Natural killer cell (primary cell): ENCODE data around the gene FBXW11. TPM values are rescaled to one million over a fixed set of nuclear protein-coding genes. Genes with fewer than 3 reads are reported as not detected.
A peak's percentile ranks its signal among the peaks of the same experiment; 100 is the strongest.

Source experiments
- ATAC-seq, 3 donors: fragments of 150-1000 bp in 2 of 3; fragments of 200-7000 bp in 1 of 3; cut with Tn5 transposase; 1 replicate in 1 of 3; 2 replicates in 2 of 3; pipeline ENCODE4 v1.10.0; 2021; ENCODE audit warnings: mild to moderate bottlenecking in 2 of 3, moderate library complexity in 2 of 3
- DNase-seq, 2 donors: peaks; one replicate each; pipeline versions ENCODE4 v3.0.0 to v3.0.0-alpha.2; 2013 to 2021; ENCODE audit warnings: mixed read lengths in 1 of 2
- H3K27ac ChIP-seq: one replicate; pipeline ENCODE4 v1.5.1; 2013; ENCODE audit warnings: mild to moderate bottlenecking, low read length
- H3K27me3 ChIP-seq: one replicate; pipeline ENCODE4 v1.6.1; 2013; ENCODE audit warnings: low read length; ENCODE audit not compliant: control insufficient read depth, insufficient read depth
- H3K36me3 ChIP-seq: one replicate; pipeline ENCODE4 v1.6.1; 2013; ENCODE audit warnings: low read length; ENCODE audit not compliant: control insufficient read depth, insufficient read depth
- H3K4me1 ChIP-seq: one replicate; pipeline ENCODE4 v1.6.1; 2013; ENCODE audit warnings: low read length; ENCODE audit not compliant: control insufficient read depth, insufficient read depth
- H3K4me3 ChIP-seq: one replicate; pipeline ENCODE4 v1.5.1; 2013; ENCODE audit warnings: low read length
- H3K9me3 ChIP-seq: one replicate; pipeline ENCODE4 v1.6.1; 2013; ENCODE audit warnings: low read length; ENCODE audit not compliant: control insufficient read depth, insufficient read depth
- H3K27ac Mint-ChIP-seq, 2 donors: one replicate each; pipeline ENCODE4 v1.8.0; 2022; ENCODE audit warnings: mild to moderate bottlenecking in 2 of 2, mixed read lengths in 2 of 2, moderate library complexity in 1 of 2
- H3K27me3 Mint-ChIP-seq, 2 donors: one replicate each; pipeline ENCODE4 v1.8.0; 2022; ENCODE audit warnings: low read depth in 2 of 2, mixed read lengths in 2 of 2
- H3K36me3 Mint-ChIP-seq: one replicate; pipeline ENCODE4 v1.8.0; 2022; ENCODE audit warnings: mixed read lengths
- H3K4me1 Mint-ChIP-seq, 2 donors: one replicate each; pipeline ENCODE4 v1.8.0; 2022; ENCODE audit warnings: mixed read lengths in 2 of 2
- H3K4me3 Mint-ChIP-seq: one replicate; pipeline ENCODE4 v1.8.0; 2022; ENCODE audit warnings: mild to moderate bottlenecking, moderate library complexity, mixed read lengths
- H3K9me3 Mint-ChIP-seq, 2 donors: one replicate each; pipeline ENCODE4 v1.8.0; 2022; ENCODE audit warnings: mixed read lengths in 2 of 2
- WGBS: methylation state at CpG from one replicate; pipeline ENCODE4 v1.1.7; 2013; ENCODE audit warnings: missing lambda C conversion rate; ENCODE audit not compliant: insufficient coverage; 5-methylcytosine and 5-hydroxymethylcytosine counted together
- intact Hi-C: fragments of 100-400 bp; cut with micrococcal nuclease; formaldehyde crosslinking; loops from one replicate; pipeline ENCODE4 v1.14.2; 2022
- total RNA-seq, 4 donors: library from RNA; stranded (reverse); fragments of 120-200 nt in 1 of 4; gene quantifications; one replicate each; pipeline versions ENCODE4 v1.2.3 to v1.2.4, GENCODE V29; 2013 to 2022
- TF ChIP-seq, protein P1 (sequence below): fragments of 200-600 bp; IDR thresholded peaks from one replicate; pipeline ENCODE4 v1.8.0; 2022; ENCODE audit warnings: antibody characterized with exemption

FBXW11 gene
- total RNA-seq, 3 donors from 2014 or later (not counting 1 experiment from before 2014, with no cell fraction given) = 26.7 to 40.3 (median 39.5) TPM

DNA sequence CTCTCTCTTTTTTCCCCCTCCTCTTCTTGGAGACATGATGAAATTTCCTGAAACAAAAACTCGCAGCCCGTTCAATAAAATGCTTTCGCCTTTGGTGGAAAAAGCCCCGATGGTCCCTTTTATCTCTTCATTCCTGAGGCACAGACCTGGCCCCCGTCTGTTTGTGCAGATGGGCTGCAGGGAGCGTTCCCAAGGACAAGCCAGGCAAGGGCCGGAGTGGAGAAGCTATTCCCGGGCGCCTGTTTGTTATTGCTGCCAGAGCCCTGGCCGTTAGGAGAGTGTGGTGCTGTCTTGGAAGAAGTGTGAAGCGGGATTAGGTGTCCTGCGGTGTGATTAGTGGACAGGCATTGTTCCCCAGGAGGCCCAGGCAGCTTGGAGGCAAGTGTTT, 149.0 kb downstream of the FBXW11 start:
- TF ChIP-seq, protein P1, sequence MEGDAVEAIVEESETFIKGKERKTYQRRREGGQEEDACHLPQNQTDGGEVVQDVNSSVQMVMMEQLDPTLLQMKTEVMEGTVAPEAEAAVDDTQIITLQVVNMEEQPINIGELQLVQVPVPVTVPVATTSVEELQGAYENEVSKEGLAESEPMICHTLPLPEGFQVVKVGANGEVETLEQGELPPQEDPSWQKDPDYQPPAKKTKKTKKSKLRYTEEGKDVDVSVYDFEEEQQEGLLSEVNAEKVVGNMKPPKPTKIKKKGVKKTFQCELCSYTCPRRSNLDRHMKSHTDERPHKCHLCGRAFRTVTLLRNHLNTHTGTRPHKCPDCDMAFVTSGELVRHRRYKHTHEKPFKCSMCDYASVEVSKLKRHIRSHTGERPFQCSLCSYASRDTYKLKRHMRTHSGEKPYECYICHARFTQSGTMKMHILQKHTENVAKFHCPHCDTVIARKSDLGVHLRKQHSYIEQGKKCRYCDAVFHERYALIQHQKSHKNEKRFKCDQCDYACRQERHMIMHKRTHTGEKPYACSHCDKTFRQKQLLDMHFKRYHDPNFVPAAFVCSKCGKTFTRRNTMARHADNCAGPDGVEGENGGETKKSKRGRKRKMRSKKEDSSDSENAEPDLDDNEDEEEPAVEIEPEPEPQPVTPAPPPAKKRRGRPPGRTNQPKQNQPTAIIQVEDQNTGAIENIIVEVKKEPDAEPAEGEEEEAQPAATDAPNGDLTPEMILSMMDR = no peak
- 95% methylated on average over 12 of the region's 12 CpGs for WGBS
- Mint-ChIP-seq H3K27ac (no peak overlapping the region), H3K27me3 (no peaks in the 10 kb centered on the region), H3K36me3 (peaks cover 5% of the 10 kb centered on the region), H3K4me1 (peaks cover 21 to 24% of the 10 kb centered on the region in 2 donors), H3K4me3 (no peak overlapping the region), H3K9me3 (no peaks in the 10 kb centered on the region)
- H3K27me3 ChIP-seq = no peaks in the 10 kb centered on the region
- H3K4me1 ChIP-seq = peaks cover 11% of the 10 kb centered on the region
- DNase-seq (no peak), ATAC-seq (no peak)
- H3K27ac ChIP-seq = no peak overlapping the region
- no peaks in the 10 kb centered on the region for H3K9me3 ChIP-seq
- H3K36me3 ChIP-seq = peaks cover 4% of the 10 kb centered on the region
- intact Hi-C loops = no loop called here
- H3K4me3 ChIP-seq = no peak overlapping the region

DNA sequence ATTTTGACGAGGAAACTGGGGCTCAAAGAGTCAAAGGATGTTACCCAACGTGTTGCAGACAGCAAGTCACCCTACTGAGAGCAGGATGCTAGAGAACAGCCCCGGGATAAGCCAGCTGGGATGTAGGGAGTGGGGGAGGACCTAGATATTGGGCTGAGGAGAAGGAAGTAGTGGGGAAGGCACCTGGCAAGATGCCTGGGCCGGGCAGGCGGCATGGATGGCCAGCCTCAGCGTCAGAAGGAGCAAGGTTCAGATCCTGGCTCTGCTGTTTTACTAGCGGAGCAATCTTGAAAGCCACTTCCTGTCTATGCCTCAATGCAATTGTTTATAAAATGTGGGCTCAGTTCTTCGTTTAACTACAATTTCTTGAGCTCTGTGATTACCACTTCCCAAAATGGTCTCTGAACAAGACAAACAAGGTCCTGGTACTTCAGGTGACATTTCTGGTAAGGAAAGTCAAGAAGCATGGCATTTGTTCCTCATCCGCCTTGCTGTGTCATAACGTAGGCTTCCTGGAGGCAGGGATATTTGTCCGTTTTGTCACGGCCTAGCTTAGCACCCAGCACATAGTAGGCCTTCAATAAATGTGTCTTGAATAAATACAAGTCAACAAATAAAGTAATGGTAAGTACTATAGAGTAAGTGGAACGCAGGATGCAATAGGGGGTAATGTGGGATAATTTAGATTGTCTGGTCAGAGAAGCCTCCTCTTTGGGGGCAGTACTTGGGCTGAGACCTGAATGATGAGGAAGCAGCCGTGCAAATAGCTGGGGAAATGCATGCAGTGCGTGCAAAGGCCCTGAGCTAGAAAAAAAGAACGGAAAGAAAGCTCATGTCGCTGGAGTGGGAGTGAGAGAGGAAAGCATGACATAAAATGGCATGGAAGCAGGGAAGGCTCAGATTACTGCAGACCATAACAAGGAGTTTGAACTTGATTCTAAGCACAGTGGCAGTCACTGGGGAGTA, 150.4 kb downstream of the FBXW11 start:
- H3K9me3 ChIP-seq = no peaks in the 10 kb centered on the region
- no peak overlapping the region for H3K4me3 Mint-ChIP-seq
- H3K4me1 ChIP-seq = peaks cover 11% of the 10 kb centered on the region
- peak in 2 of 3 donors; percentile 24 to 40 for ATAC-seq
- H3K27me3 Mint-ChIP-seq = no peaks in the 10 kb centered on the region
- peak overlapping the region; percentile 36 to 79 for H3K27ac Mint-ChIP-seq
- WGBS = 57% methylated on average over 17 of the region's 17 CpGs
- no peak overlapping the region for H3K4me3 ChIP-seq
- H3K36me3 ChIP-seq = peaks cover 2% of the 10 kb centered on the region
- H3K36me3 Mint-ChIP-seq = peaks cover 5% of the 10 kb centered on the region
- H3K9me3 Mint-ChIP-seq = no peaks in the 10 kb centered on the region
- intact Hi-C loops = no loop called here
- TF ChIP-seq, protein P1 = no peak
- H3K27me3 ChIP-seq = no peaks in the 10 kb centered on the region
- peak in 1 of 2 donors; percentile 6 for DNase-seq
- H3K4me1 Mint-ChIP-seq = peaks cover 21 to 24% of the 10 kb centered on the region in 2 donors
- H3K27ac ChIP-seq = no peak overlapping the region

DNA sequence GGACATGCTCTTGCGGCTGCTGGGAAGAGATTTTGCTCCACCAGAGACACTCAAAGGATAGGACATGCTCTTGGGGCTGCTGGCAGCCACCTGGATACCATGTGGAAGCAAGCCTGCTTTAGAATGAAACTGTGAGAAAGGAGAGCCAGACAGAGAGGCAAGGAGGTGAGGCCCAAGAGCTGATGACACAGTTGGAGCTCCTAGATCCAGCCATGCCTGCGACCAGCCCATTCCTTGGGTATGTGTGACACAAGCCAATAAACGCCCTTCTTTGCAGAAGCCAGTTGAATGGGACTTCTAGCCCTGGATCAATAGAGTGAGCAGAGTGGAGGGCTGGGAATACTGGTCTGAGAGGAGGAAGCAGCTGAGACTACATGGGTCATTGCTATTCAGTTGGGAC, 151.2 kb downstream of the FBXW11 start:
- intact Hi-C loops = no loop called here
- no peak for ATAC-seq
- H3K27me3 ChIP-seq = no peaks in the 10 kb centered on the region
- TF ChIP-seq, protein P1 = no peak
- Mint-ChIP-seq H3K27ac (peak overlapping the region; percentile 36 to 79), H3K4me3 (no peak overlapping the region), H3K27me3 (no peaks in the 10 kb centered on the region), H3K4me1 (peaks cover 21 to 24% of the 10 kb centered on the region in 2 donors), H3K9me3 (no peaks in the 10 kb centered on the region), H3K36me3 (peaks cover 3% of the 10 kb centered on the region)
- H3K9me3 ChIP-seq = no peaks in the 10 kb centered on the region
- no peak overlapping the region for H3K4me3 ChIP-seq
- H3K36me3 ChIP-seq = no peaks in the 10 kb centered on the region
- no peak for DNase-seq
- peaks cover 11% of the 10 kb centered on the region for H3K4me1 ChIP-seq
- no peak overlapping the region for H3K27ac ChIP-seq
- whole genome bisulfite sequencing = 98% methylated on average over 3 of the region's 3 CpGs
